ENCODE measurements around the gene MSH2.

DNA sequence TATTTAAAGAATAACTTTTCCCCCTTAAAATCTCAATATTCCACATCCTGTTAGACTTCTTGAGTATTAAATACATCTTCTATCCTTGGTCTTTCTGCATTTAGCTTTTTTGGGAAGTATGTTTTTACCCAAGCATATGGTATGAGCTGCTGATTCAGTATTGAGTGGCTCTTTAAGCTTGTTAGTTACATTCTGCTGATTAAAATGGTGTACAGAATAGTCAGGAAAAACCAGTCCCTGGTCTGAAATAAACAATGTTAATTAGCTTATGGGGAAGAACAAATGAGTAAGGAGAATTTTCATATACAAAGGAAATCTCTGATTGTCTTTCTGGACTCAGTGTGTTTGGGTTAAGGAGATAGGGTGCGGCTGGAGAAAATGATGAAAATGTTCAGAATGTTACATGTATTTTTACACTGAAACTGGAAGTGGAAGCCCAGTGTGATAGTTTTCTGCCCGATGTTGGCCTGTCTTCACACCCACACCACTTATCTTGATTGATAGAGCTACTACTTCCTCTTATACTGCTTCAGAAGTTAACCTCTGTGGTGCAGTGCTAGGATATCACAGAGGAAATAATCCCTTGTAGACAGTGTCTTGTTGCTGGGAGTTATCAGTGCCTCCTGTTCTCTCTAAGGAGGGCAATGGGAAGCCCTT, 84.0 kb downstream of the MSH2 start:
- TF ChIP-seq POLR2AphosphoS5 (IDR thresholded peaks at IDR 0.05; ENCODE audit: borderline replicate concordance, low read depth, low read length) (no peak), EZH2 (IDR thresholded peaks at IDR 0.05) (no peak)

All from SK-N-MC (cell line).